Measurements from ENCODE around the gene FTCD.

FTCD gene

DNA sequence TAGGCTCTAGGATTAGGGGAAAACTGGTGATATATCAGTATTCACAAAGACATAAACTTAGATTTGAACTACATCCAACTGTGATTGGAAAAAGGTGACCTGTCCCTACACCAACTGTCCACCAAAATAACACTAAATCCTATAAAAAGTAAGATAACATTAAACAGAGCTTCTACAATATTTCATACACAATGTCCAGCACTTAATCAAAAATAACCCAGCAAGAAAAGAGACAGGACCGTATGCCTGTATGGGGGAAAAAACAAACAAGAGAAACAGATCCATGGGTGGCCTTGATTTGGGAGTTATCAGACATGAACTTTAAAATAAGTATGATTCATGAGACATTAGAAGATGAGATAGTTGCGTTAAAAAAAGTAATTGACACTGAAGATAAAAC, 67.2 kb downstream of the FTCD start:
- DNase-seq, result no peak

DNA sequence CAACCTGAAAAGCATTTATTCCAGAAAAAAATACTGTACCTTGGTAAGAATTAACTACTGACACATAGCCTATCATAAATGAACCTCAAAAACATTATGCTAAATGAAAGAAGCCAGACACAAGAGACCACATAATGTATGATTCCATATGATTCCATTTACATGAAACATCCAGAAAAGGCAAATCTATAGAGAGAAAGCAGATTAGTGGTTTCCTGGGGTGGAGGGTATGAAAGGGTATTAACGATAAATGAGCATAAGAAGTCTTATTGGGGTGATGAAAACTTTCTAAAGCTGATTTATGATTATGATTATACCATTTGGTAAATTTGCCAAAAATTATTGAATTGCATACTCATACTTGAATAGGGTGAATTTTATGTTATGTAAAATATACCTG, 67.7 kb downstream of the FTCD start:
- DNase-seq, result peak; percentile 61

Data from fibroblast of skin of right quadriceps (primary cell).